SK-N-MC (cell line): ENCODE measurements around the gene DNAAF1.

Experiments used
- EZH2 ChIP-seq: fragments of 200-600 bp; sonication (generic); IDR thresholded peaks from one replicate; pipeline ENCODE4 v1.6.1; 2017; ENCODE audit warnings: antibody characterized with exemption
- POLR2AphosphoS5 ChIP-seq: IDR thresholded peaks from 2 replicates; pipeline ENCODE4 v1.6.1; 2012; ENCODE audit warnings: mild to moderate bottlenecking, low read depth, low read length, borderline replicate concordance

DNA sequence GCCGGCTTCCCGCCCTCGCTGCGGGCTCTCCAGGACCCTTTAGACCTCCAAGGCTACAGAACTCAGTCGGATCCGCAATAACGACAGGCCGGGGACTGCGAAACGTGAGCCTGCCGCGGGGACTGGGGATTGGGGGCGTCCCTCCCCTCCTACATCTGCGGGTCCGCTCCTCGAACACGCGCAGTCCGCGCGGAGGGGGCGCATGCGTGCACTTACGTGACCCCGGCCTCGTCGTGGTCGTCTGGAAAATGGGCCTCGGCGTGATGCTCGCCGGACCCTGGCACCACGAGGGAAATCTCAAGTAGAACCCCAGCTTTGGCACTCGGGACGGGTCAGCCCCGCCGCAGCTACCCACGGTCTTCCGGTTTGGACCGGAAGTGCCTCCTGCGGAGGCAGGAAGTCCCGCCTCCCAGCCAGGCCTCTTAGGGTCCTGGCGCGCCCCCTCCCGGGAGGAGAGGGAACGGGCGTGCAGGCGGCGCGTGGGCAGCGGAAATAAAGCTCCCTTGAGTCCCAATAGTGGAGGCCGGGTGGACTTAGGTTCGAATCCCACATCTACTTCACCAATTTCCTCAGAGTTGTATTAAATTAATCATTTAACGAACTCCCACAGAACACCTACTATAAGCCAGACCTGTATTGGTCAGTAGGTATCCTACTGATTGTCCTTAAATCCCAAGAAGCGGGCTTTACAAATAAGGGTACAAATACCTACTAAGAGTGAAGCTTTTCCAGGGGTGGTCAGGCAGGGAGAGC lies 41.8 kb downstream of the DNAAF1 start, which contains the start of gene TAF1C:
- TF ChIP-seq EZH2: no peak
- TF ChIP-seq POLR2AphosphoS5: peak; percentile 73
